T47D (cell line): ENCODE results near the gene C12orf43.

Source experiments
- DNase-seq, 2 experiments: peaks; one replicate each; pipeline versions ENCODE4 v3.0.0 to v3.0.0-alpha.2; 2011 to 2012; ENCODE audit warnings: low read depth in 1 of 2, low spot score in 1 of 2
- JUND ChIP-seq: IDR thresholded peaks from 2 replicates; pipeline ENCODE4 v1.6.1; 2012; ENCODE audit warnings: low read depth
- in situ Hi-C: cut with HindIII; loops from 2 replicates; pipeline ENCODE4 v1.10.0; 2016; ENCODE audit warnings: low sequenced_read_pairs, low pct_unique_long_range_greater_than_20kb

The C12orf43 gene

DNA sequence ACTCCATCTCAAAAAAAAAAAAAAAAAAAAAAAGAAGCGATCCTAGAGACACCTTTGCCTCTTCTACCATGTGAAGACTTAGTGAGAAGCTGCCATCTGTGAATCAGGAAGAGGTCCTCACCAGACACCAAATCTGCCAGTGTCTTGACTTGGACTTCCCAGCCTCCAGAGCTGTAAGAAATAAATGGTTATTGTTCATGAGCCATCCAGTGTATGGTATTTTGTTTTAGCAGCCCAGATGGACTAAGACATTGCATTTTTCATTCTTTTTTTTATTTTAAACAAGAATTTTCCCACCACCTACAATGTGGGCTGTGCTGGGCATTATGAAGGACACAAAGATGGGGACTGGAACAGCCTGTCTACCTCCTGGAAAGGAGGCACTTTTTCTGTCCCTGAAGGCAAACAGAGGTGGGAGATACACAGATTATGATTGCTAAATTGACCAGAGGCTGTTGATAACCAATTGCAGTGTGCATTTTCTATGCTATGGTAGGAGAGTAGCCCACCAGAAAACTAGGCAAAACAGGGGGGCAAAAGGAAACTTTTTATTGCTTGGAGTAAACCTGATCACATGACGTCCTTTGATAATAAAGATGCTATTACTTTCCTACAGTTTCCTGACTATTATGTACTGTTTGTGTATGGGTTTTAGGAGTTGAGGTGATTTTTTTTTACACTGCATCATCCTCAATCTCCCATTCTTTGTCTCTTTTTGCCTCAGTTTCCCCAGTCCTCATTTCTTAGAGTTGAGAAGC, 2.8 kb upstream of the C12orf43 start:
- DNase-seq, result no peak
- in situ Hi-C loops, result no loop called here
- TF ChIP-seq JUND, result no peak

DNA sequence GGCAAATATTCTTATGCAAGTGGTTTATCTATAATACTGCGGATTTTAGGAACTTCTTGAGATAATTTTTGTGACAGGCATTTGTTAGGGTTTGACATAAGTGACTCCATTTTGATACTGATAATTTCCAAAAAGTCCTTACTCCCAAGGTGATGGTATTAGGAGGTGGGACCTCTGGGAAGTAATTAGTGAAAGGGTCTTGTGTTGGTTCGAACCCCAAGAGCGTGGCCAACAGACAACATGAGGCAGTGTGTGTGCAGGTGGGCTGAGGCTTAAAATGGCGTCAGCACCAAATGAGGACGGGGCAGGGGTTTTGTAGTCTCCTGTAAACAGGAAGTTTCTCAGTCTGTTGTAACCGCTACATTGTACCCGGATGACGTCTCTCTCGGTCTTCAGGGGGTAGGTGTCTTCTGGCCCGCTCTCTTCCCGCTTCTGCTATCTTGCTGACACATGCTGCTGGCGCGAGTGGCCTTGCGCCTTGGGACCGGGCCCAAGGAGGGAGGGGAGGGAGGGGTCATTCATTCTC, 1.7 kb upstream of the C12orf43 start:
- no peak for DNase-seq
- in situ Hi-C loops, result no loop called here
- TF ChIP-seq JUND, result no peak

DNA sequence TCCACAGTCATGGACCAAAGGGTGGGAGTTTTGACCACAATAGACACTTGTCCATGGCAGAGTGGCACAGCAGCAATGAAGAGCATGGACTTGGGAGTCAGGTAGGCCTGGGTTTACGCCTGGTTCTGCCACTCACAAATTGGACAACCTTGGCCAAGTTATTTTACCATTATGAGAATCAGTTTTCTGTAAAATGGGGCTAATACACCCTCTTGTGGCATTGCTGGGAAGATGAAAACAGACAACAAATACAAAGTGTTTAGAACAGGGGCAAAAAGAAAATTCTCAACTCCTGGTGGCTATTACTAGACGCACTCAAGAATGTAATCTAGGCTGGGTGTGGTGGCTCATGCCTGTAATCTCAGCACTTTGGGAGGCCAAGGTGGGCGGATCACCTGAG, 2.6 kb downstream of the C12orf43 start:
- in situ Hi-C loops, result no loop called here
- no peak for DNase-seq
- TF ChIP-seq JUND, result no peak

DNA sequence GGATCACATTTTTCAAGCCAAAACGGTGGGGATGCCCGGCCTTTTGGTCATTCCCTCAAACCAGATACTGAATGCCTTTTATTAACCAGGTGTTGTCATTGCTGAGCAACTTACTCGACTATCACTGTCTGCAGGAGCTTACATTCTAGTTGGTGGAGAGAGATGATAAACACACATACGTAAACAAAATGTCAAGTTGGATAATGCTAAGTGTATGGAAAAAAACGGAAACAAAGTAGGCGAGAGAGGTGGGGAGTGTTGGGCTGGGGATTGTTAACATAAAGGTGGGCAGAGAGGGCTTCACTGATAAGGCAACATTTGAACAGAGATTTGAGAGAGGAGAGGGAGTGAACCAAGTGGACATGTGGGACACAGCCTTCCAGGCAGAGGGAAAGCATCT, 4.5 kb downstream of the C12orf43 start:
- in situ Hi-C loops, result no loop called here
- DNase-seq, result no peak
- no peak for TF ChIP-seq JUND

DNA sequence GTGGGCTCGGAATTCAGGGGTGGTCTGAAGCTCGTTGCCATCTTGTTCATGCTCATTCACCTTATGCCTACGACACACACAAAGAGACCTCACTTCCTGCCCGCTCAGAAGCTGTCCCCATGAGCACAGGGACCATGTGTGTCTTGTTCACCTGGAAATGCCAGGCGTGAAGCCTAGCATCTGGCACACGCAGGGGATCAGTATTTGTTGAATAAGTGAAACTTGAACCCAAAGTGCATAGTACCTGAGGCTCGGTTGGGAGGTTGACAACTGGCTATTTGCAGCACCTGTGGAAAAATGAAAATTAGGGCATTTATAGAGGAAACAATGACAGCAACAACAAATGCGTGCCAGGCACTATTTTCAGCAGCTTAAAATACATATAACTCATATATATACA, 5.4 kb downstream of the C12orf43 start:
- DNase-seq, result no peak
- TF ChIP-seq JUND, result no peak
- in situ Hi-C loops, result no loop called here

DNA sequence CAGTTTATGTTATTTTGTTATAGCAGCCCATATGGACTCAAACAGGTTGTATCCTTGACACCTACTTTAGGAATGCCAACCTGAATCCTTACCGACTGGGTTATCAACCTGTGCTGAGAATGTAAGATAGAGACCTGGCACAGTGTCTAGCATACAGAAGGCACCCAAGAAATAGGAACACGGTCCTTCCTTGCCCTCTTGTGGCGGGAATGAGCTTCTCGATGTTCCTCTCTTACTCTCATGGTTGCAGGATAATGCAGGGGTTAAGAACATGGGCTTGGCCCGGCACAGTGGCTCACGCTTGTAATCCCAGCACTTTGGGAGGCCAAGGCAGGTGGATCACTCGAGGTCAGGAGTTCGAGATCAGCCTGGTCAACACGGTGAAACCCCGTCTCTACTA, 6.5 kb downstream of the C12orf43 start:
- no peak for TF ChIP-seq JUND
- peak; percentile 71 to 84 for DNase-seq
- in situ Hi-C loops, result no loop called here

DNA sequence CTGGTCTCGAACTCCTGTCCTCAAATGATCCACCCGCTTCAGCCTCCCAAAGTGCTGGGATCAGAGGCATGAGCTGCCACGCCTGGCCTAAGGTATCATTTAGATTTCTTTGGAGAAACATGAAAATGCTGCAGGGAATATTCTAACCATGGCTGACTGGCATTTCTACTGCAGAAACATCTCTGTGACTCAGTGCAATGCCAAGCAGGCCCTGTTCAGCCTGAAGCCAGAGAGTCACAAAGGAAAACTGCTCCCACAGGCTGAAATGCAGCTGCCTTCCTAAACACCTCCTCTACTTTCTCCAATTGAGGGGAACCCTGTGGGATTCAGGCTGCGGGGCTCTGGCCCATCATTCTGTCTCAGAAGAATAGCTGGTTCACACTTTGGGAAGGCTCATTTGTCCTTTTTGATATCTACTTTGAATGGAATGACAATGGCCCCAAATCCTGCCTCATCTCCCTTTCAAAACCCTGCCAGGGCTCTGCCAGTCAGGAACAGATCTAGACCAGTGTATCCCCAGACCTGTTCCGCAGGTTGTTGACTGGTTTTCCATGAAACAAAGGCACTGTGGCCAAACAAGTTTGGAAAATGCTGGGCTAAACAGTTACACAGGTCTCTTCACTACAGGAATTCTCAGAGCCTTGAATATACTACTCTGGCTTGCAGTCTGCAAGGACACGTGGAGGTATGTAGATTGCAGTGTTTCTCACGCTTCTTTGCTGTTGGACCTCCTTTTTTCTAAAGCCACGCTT, 7.8 kb downstream of the C12orf43 start:
- in situ Hi-C loops, result no loop called here
- peak in 1 of 2 experiments; percentile 87 for DNase-seq
- TF ChIP-seq JUND, result no peak

DNA sequence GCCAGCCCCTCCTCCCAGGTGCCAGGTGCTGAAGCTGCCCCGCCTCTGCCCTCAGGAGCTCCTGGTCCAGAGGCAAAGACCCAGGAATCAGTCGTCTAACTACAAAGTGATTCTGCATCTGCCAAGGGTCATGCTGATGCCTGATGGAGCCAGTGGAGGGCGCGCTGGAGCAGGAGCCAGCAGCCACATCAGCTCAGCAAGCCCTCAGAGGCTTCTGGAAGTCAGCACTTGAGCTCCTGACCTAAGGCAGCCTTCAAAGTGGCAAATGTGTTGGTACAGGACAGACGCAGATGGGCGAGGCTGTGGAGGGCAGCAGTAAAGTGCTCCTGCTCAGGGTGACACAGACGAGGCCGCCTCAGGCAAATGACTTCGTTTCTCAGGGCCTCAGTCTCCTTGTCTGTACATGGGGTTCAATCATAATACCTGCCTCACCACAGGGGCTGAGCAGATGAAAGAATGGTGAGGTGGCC, 10.9 kb downstream of the C12orf43 start:
- DNase-seq, result peak in 1 of 2 experiments; percentile 64
- in situ Hi-C loops, result no loop called here
- TF ChIP-seq JUND, result no peak

DNA sequence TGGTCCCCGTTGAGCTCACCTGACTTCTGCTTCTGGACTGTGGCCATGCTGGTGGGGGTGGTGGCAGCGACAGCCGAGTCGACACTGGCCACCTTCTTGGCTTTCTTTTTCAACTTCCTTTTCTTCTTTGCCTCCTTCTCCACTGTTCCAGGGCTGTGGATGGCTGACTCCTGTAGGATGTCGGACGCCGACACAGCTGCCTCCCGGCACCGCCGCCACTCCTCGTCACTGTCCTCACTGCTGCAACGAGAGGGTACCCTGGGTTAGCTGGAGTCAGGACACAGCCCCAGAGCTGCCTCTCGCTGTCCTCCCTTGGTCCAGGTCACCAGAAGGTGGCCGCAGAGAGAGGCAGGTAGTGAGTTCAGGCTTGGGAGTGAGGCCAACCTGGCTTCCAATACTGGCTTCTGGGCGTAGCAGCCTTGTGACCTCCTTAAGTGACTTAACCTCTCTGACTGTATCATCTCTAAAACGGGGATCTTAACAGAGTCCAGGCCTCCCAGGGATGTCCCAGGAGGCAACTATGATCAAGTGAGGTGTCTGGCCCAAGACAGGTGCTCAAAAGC, 12.0 kb downstream of the C12orf43 start:
- in situ Hi-C loops, result no loop called here

DNA sequence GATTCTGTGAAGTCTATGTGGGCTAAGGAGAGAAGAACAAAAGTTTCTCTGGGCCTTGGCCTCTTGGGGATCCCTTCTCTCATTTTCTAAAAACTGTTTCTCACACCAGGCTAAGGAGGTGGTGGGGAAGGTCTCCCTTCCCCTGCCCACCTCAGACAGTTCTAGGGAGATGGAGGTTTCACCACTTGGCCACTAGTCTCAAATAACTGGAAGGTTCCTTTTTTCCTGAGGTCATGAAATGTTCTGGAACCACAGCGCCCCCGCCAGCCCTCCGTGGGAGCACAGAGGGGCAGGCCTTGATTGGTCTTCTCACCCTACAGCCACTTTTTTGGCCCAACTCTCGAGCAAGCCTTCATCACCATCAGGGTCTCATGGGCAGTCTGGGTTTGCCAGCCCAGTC, 12.6 kb downstream of the C12orf43 start:
- in situ Hi-C loops, result no loop called here
- no peak for TF ChIP-seq JUND
- no peak for DNase-seq

More for the DNA sequence above, 12.0 kb downstream of the C12orf43 start:
- no peak for TF ChIP-seq JUND
- no peak for DNase-seq

DNA sequence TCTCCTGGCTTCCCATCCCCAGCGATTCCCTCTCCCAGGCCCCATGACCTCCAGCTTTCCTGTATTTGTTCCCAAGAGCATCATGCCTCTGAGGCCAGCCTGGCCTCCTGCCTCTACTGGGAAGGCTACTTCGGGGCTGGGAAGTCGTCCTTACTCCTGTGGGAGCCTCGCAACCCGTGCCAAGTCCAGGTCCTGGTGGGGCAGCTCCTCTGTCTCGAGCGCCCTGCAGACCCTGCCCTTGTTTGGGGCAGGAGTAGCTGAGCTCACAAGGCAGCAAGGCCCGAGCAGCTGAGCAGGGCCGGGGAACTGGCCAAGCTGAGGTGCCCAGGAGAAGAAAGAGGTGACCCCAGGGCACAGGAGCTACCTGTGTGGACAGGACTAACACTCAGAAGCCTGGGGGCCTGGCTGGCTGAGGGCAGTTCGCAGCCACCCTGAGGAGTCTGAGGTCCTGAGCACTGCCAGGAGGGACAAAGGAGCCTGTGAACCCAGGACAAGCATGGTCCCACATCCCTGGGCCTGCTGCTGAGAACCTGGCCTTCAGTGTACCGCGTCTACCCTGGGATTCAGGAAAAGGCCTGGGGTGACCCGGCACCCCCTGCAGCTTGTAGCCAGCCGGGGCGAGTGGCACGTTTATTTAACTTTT, 14.3 kb downstream of the C12orf43 start:
- in situ Hi-C loops, result no loop called here
- no peak for DNase-seq
- TF ChIP-seq JUND, result no peak

DNA sequence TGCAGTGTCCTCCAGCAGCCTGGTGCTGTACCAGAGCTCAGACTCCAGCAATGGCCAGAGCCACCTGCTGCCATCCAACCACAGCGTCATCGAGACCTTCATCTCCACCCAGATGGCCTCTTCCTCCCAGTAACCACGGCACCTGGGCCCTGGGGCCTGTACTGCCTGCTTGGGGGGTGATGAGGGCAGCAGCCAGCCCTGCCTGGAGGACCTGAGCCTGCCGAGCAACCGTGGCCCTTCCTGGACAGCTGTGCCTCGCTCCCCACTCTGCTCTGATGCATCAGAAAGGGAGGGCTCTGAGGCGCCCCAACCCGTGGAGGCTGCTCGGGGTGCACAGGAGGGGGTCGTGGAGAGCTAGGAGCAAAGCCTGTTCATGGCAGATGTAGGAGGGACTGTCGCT, 15.2 kb downstream of the C12orf43 start:
- TF ChIP-seq JUND, result no peak
- in situ Hi-C loops, result no loop called here
- DNase-seq, result no peak

DNA sequence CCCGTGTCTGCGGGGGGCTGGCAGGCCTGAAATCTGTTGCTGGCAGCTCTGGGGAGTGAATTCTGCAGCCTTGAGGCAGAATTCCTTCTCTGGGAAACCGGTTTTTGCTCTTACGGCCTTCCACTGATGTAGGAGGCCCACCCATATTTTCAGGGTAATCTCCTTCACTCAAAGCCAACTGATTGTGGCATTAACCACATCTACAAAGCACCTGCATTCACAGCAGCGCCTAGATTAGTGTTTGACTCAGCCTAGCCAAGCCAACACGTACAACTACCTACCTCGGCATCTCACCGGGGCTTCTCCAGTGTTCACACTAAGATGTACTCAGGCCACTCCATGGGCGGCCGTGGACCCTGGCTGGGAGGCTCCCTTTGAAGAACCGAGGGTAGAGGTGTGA, 15.8 kb downstream of the C12orf43 start:
- TF ChIP-seq JUND, result no peak
- no peak for DNase-seq
- in situ Hi-C loops, result no loop called here
